Keratinocyte (primary cell): ENCODE results near the gene DTX3L. TPM values are rescaled to one million over a fixed set of nuclear protein-coding genes. Genes with fewer than 3 reads are reported as not detected.

Experiments
- DNase-seq: peaks from one replicate; pipeline ENCODE4 v3.0.0-alpha.2; 2011; ENCODE audit warnings: low read depth, missing footprints, low spot score
- FAIRE-seq: peaks from 2 replicates; lab custom pipeline; 2011; peaks lifted over from hg19 to GRCh38; lab: Jason Lieb, UNC
- H2AFZ ChIP-seq: 2 replicates; pipeline ENCODE4 v1.6.0; 2012; ENCODE audit warnings: low read length, control low read depth, inconsistent platforms; ENCODE audit not compliant: control insufficient read depth
- H3K27ac ChIP-seq: 2 replicates; pipeline ENCODE4 v1.5.1; 2011; ENCODE audit warnings: low read length; ENCODE audit not compliant: control insufficient read depth, insufficient read depth
- H3K27me3 ChIP-seq: 3 replicates; pipeline ENCODE4 v1.6.0; 2011; ENCODE audit warnings: low read length; ENCODE audit not compliant: control insufficient read depth, insufficient read depth; ENCODE audit errors: extremely low read depth
- H3K36me3 ChIP-seq, 2 experiments: 2 replicates in 1 of 2; 3 replicates in 1 of 2; pipeline ENCODE4 v1.5.1; 2011; ENCODE audit warnings: low read length in 2 of 2, mild to moderate bottlenecking in 1 of 2; ENCODE audit not compliant: control insufficient read depth in 2 of 2, insufficient read depth in 2 of 2; ENCODE audit errors: extremely low read depth in 1 of 2
- H3K4me1 ChIP-seq: 3 replicates; pipeline ENCODE4 v1.5.1; 2011; ENCODE audit warnings: low read length; ENCODE audit not compliant: control insufficient read depth, insufficient read depth; ENCODE audit errors: extremely low read depth
- H3K4me2 ChIP-seq: 3 replicates; pipeline ENCODE4 v1.6.0; 2011; ENCODE audit warnings: low read depth, low read length; ENCODE audit not compliant: control insufficient read depth, insufficient read depth; ENCODE audit errors: extremely low read depth
- H3K4me3 ChIP-seq, 3 experiments: fragments of 200-600 bp in 1 of 3; sonication (generic) in 1 of 3; 2 replicates in 2 of 3; 3 replicates in 1 of 3; pipeline ENCODE4 v1.5.1; 2011 to 2016; ENCODE audit warnings: low read length in 3 of 3, mild to moderate bottlenecking in 3 of 3, control low read depth in 2 of 3, inconsistent platforms in 1 of 3, low read depth in 1 of 3, mixed read lengths in 1 of 3, mixed run types in 1 of 3, moderate library complexity in 1 of 3; ENCODE audit not compliant: control insufficient read depth in 2 of 3, insufficient read depth in 2 of 3; ENCODE audit errors: extremely low read depth in 1 of 3
- H3K79me2 ChIP-seq: 2 replicates; pipeline ENCODE4 v1.6.0; 2012; ENCODE audit warnings: low read length; ENCODE audit not compliant: control insufficient read depth, insufficient read depth
- H3K9ac ChIP-seq: 3 replicates; pipeline ENCODE4 v1.6.0; 2011; ENCODE audit warnings: low read length; ENCODE audit not compliant: control insufficient read depth, insufficient read depth; ENCODE audit errors: extremely low read depth
- H3K9me1 ChIP-seq: 3 replicates; pipeline ENCODE4 v1.6.0; 2011; ENCODE audit warnings: low read length; ENCODE audit not compliant: control insufficient read depth, insufficient read depth; ENCODE audit errors: extremely low read depth
- H3K9me3 ChIP-seq: 2 replicates; pipeline ENCODE4 v1.5.1; 2012; ENCODE audit warnings: low read depth, low read length; ENCODE audit not compliant: control insufficient read depth
- H4K20me1 ChIP-seq: 3 replicates; pipeline ENCODE4 v1.6.0; 2011; ENCODE audit warnings: low read length; ENCODE audit not compliant: control insufficient read depth, insufficient read depth; ENCODE audit errors: extremely low read depth
- EZH2 ChIP-seq: IDR thresholded peaks from one replicate; pipeline ENCODE4 v1.6.1; 2012; ENCODE audit warnings: inconsistent platforms, mild to moderate bottlenecking, low read length, moderate library complexity
- dilution Hi-C: fragments of 300-500 bp; cut with MboI; formaldehyde crosslinking; loops from one replicate; pipeline ENCODE4 v1.7.0; 2020; ENCODE audit warnings: low sequenced_read_pairs; ENCODE audit not compliant: extremely low pct_ligation_motif_present
- polyA plus RNA-seq, 5 experiments: library from polyadenylated mRNA; depleted of rRNA in 3 of 5; stranded (reverse) in 3 of 5; stranded (forward) in 1 of 5; unstranded in 1 of 5; fragments of >200 nt; gene quantifications; 1 replicate in 1 of 5; 2 replicates in 3 of 5; 3 replicates in 1 of 5; pipeline versions ENCODE4 v1.2.1 to v1.2.3, GENCODE V29; 2011 to 2012; ENCODE audit warnings: missing spikeins in 2 of 5, low read depth in 1 of 5, low replicate concordance in 1 of 5
- TF ChIP-seq, protein P1 (sequence below), 3 experiments: IDR thresholded peaks in 1 of 3; conservative IDR thresholded peaks in 1 of 3; optimal IDR thresholded peaks in 1 of 3; 2 replicates in 2 of 3; 3 replicates in 1 of 3; pipeline versions ENCODE3 to v1.5.1; 2011; ENCODE audit warnings: low read length in 3 of 3, mild to moderate bottlenecking in 3 of 3, moderate library complexity in 2 of 3, control low read depth in 1 of 3, inconsistent platforms in 1 of 3; ENCODE audit not compliant: insufficient read depth in 2 of 3; ENCODE audit errors: extremely low read depth in 1 of 3

The DTX3L gene
- polyA plus RNA-seq, 1 donor (not counting 4 experiments of a cell fraction or from before 2014, with no cell fraction given), result 13.6 TPM

DNA sequence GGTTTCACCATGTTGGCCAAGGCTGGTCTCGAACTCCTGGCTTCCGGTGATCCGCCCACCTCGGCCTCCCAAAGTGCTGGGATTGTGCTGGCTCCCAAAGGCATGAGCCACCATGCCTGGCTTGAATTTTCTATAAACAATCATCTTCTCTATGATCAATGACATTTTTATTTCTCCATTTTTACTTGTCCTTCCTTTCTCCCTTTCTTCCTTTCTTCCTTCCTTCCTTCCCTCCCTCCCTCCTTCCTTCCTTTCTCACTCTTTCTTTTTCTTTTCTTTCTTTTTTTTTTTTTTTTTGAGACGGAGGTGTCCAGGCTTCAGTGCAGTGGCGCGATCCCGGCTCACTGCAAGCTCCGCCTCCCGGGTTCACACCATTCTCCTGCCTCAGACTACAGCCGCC is 40.8 kb upstream of the DTX3L start:
- Histone ChIP-seq H3K4me2 (no peak overlapping the region), H3K4me3 (no peak overlapping the region), H3K9me1 (no peaks in the 10 kb centered on the region), H2AFZ (no peak overlapping the region), H3K27ac (no peak overlapping the region), H3K36me3 (peaks cover 0 to 4% of the 10 kb centered on the region in 2 experiments), H3K9ac (no peak overlapping the region), H3K9me3 (no peaks in the 10 kb centered on the region), H4K20me1 (no peaks in the 10 kb centered on the region), H3K27me3 (no peaks in the 10 kb centered on the region), H3K79me2 (no peaks in the 10 kb centered on the region), H3K4me1 (no peaks in the 10 kb centered on the region)
- FAIRE-seq (no peak), DNase-seq (no peak)
- no peak for TF ChIP-seq EZH2
- TF ChIP-seq, protein P1, sequence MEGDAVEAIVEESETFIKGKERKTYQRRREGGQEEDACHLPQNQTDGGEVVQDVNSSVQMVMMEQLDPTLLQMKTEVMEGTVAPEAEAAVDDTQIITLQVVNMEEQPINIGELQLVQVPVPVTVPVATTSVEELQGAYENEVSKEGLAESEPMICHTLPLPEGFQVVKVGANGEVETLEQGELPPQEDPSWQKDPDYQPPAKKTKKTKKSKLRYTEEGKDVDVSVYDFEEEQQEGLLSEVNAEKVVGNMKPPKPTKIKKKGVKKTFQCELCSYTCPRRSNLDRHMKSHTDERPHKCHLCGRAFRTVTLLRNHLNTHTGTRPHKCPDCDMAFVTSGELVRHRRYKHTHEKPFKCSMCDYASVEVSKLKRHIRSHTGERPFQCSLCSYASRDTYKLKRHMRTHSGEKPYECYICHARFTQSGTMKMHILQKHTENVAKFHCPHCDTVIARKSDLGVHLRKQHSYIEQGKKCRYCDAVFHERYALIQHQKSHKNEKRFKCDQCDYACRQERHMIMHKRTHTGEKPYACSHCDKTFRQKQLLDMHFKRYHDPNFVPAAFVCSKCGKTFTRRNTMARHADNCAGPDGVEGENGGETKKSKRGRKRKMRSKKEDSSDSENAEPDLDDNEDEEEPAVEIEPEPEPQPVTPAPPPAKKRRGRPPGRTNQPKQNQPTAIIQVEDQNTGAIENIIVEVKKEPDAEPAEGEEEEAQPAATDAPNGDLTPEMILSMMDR (optimal IDR thresholded peaks at IDR 0.05 in 1 of 3, IDR thresholded peaks at IDR 0.05 in 1 of 3, conservative IDR thresholded peaks at IDR 0.05 in 1 of 3; ENCODE audit: extremely low read depth in 1 of 3, insufficient read depth in 2 of 3, low read length in 3 of 3), result no peak
- dilution Hi-C loops, result no loop called here

DNA sequence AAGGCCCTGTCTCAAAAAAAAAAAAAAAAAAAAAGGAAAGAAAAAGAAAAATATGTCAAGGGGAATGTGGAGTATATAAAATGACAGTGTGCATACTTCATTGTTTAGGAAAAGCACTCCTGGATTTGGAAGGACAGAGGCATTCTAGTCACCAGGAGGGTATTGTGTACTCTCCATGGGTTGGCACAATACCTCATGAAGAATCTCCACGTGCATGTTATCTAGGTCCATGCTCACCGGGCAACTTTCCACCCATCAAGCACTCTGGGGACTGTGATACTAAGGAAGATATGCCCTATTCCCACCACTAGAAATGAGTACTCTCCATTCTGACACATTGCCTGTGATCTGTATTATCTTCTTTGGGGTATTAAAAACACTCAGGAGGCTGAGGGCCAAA is 34.0 kb upstream of the DTX3L start:
- Histone ChIP-seq H3K79me2 (no peaks in the 10 kb centered on the region), H3K4me2 (no peak overlapping the region), H2AFZ (no peak overlapping the region), H3K36me3 (peaks cover 6 to 15% of the 10 kb centered on the region in 2 experiments), H4K20me1 (peaks cover 3% of the 10 kb centered on the region), H3K27ac (no peak overlapping the region), H3K4me1 (peaks cover 21% of the 10 kb centered on the region), H3K27me3 (no peaks in the 10 kb centered on the region), H3K4me3 (no peak overlapping the region), H3K9me1 (no peaks in the 10 kb centered on the region), H3K9me3 (no peaks in the 10 kb centered on the region), H3K9ac (no peak overlapping the region)
- dilution Hi-C loops, result no loop called here
- DNase-seq (no peak), FAIRE-seq (no peak)
- TF ChIP-seq EZH2, result no peak
- TF ChIP-seq, protein P1 (optimal IDR thresholded peaks at IDR 0.05 in 1 of 3, IDR thresholded peaks at IDR 0.05 in 1 of 3, conservative IDR thresholded peaks at IDR 0.05 in 1 of 3; ENCODE audit: extremely low read depth in 1 of 3, insufficient read depth in 2 of 3, low read length in 3 of 3), result no peak
